Memory B cell (primary cell): ENCODE data around the gene ATRIP.
"Not testable (repeated sequence)": the region's sequence is repeated elsewhere in the genome, so short reads cannot be mapped to it uniquely, and the experiment has no call there.

Source experiments
- ATAC-seq: fragments of 150-1000 bp; cut with Tn5 transposase; 2 replicates; pipeline ENCODE4 v1.10.0; 2021; ENCODE audit warnings: low read depth, mild to moderate bottlenecking, moderate library complexity
- DNase-seq, 2 donors: peaks; one replicate each; pipeline ENCODE4 v3.0.0; 2022; ENCODE audit warnings: low spot score in 2 of 2
- H3K27ac Mint-ChIP-seq: one replicate; pipeline ENCODE4 v1.8.0; 2022; ENCODE audit warnings: mild to moderate bottlenecking, moderate library complexity, mixed read lengths
- H3K27me3 Mint-ChIP-seq: one replicate; pipeline ENCODE4 v1.8.0; 2022; ENCODE audit warnings: mixed read lengths
- H3K36me3 Mint-ChIP-seq: one replicate; pipeline ENCODE4 v1.8.0; 2022; ENCODE audit warnings: mild to moderate bottlenecking, mixed read lengths
- H3K4me1 Mint-ChIP-seq: one replicate; pipeline ENCODE4 v1.8.0; 2022; ENCODE audit warnings: mixed read lengths
- H3K4me3 Mint-ChIP-seq: one replicate; pipeline ENCODE4 v1.8.0; 2022; ENCODE audit warnings: mild to moderate bottlenecking, moderate library complexity, mixed read lengths
- H3K9me3 Mint-ChIP-seq: one replicate; pipeline ENCODE4 v1.8.0; 2022; ENCODE audit warnings: mixed read lengths

Gene ATRIP

DNA sequence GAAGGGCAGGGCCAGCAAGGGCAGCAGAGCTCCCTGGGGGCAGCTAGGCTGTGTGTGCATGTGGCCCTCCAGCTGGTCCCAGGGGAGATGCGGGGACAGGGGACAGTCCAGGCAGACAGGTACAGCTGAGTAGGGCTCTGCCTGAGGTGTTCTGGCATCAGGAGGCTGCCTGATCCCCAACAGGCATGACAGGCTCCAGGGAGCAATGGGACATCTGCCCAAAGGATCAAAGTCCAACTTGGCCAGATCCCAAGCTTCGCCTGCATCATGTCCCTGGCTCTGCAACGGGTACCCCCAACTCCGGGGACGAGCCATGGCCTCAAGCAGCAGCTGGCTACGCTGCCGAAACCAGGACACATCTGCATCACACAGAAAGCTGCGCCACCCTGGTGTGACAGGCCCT lies 21.8 kb downstream of the ATRIP start:
- peaks cover 36% of the 10 kb centered on the region for H3K4me1 Mint-ChIP-seq

DNA sequence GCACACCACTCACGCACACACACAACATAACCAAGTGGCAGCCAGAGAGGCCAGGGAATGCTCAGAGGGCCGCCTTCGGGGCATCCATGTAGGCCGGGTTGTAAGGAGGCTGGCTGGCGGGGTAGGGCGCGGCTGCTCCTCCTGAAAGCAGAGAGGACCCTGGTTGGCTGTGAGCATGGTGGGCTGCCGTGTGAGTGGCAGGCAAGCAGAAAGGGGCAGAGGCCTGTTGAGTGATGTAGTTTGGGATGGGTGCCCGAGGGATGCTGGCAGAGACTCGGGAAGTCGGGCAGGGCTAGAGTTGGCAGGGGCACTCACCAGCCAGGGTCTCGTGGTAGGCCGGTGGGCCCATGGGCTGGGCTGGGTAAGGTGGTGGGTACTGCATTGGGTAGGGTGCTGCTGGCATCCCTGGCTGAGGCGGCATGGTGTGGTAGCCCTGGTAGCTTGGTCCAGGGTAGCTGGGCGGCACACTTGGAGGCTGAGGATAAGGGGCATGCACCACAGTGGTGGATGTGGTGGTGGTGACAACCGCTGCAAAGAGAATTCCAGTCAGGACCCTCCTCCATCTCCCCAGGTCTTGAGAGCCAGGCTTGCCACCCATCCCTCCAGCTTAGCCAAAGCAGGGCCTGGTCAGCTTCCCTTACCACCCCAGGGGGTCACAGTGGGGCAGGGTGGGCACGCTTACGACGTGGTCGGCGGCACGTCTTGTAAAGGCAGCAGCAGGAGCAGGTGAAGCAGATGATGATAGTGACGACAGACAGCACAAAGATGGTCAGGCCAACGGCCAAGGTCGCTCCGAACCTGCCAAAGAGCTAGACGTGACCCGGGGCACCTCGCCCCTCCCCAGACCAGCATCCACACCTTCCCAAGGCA lies 22.7 kb downstream of the ATRIP start:
- Mint-ChIP-seq H3K27me3 (no peaks in the 10 kb centered on the region), H3K4me1 (peaks cover 38% of the 10 kb centered on the region), H3K9me3 (no peaks in the 10 kb centered on the region), H3K27ac (peak overlapping the region; percentile 90), H3K4me3 (peak overlapping the region; percentile 53), H3K36me3 (peaks cover 10% of the 10 kb centered on the region)
- ATAC-seq: no peak
- DNase-seq: no peak

More for the DNA sequence above, 21.8 kb downstream of the ATRIP start:
- DNase-seq: no peak
- H3K36me3 Mint-ChIP-seq: peaks cover 10% of the 10 kb centered on the region
- H3K27me3 Mint-ChIP-seq: no peaks in the 10 kb centered on the region
- no peak for ATAC-seq
- H3K4me3 Mint-ChIP-seq: peak overlapping the region; percentile 93
- H3K9me3 Mint-ChIP-seq: no peaks in the 10 kb centered on the region
- peak overlapping the region; percentile 95 for H3K27ac Mint-ChIP-seq

DNA sequence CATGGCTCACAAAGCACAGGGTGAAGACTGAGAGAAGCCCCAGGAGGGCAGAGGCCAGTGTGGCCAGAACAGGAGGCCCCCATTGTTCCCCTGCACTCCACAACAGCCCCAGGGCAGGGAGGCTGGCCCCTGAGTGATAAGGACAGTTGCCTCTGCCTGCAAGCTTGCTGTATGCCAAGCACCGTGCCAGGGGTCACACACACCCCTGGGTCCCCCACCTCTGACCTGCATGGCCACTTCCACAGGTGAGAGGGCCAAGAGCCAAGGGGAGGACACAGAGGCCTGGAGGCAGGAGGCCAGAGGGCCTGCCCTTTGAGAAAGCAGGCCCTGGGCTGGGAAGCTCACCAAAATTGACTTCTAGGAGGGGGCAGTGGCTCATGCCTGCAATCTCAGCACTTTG lies 23.7 kb downstream of the ATRIP start:
- H3K36me3 Mint-ChIP-seq: peaks cover 10% of the 10 kb centered on the region
- peak overlapping the region; percentile 90 for H3K27ac Mint-ChIP-seq
- H3K9me3 Mint-ChIP-seq: no peaks in the 10 kb centered on the region
- ATAC-seq (no peak), DNase-seq (no peak)
- H3K27me3 Mint-ChIP-seq: no peaks in the 10 kb centered on the region
- H3K4me1 Mint-ChIP-seq: peaks cover 39% of the 10 kb centered on the region
- peak overlapping the region; percentile 53 for H3K4me3 Mint-ChIP-seq

DNA sequence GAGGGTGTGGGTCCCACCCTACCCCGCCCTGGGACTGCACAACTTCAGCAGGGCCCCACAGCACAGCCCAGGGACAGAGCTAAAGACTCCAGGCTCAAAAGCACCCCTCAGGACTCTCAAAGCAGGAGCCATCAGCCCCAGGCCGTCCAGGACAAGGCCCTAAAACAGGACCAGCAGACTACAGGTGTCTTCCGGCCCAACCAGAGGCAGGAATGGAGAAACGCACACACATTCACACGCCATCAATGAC lies 26.1 kb downstream of the ATRIP start:
- ATAC-seq (no peak), DNase-seq (no peak)
- H3K4me3 Mint-ChIP-seq: peak overlapping the region; percentile 89
- no peaks in the 10 kb centered on the region for H3K9me3 Mint-ChIP-seq
- H3K27me3 Mint-ChIP-seq: no peaks in the 10 kb centered on the region
- H3K36me3 Mint-ChIP-seq: peaks cover 10% of the 10 kb centered on the region
- H3K27ac Mint-ChIP-seq: peak overlapping the region; percentile 95
- peaks cover 32% of the 10 kb centered on the region for H3K4me1 Mint-ChIP-seq

- H3K36me3 Mint-ChIP-seq: peaks cover 8% of the 10 kb centered on the region
- H3K27ac Mint-ChIP-seq: peak overlapping the region; percentile 95
- peak; percentile 87 for ATAC-seq
- peak overlapping the region; percentile 89 for H3K4me3 Mint-ChIP-seq
- H3K4me1 Mint-ChIP-seq: peaks cover 31% of the 10 kb centered on the region
- H3K27me3 Mint-ChIP-seq: no peaks in the 10 kb centered on the region
- DNase-seq: peak; percentile 82 to 94
- no peaks in the 10 kb centered on the region for H3K9me3 Mint-ChIP-seq
Observed at GRCh38 chr3:48472923-48473616, 26.5 kb downstream of the ATRIP start.

- DNase-seq (no peak), ATAC-seq (no peak)
- Mint-ChIP-seq H3K4me1 (peaks cover 32% of the 10 kb centered on the region), H3K27ac (peak overlapping the region; percentile 95), H3K36me3 (peaks cover 8% of the 10 kb centered on the region), H3K27me3 (no peaks in the 10 kb centered on the region), H3K4me3 (peak overlapping the region; percentile 89), H3K9me3 (no peaks in the 10 kb centered on the region)
Observed at GRCh38 chr3:48473617-48473952, 27.0 kb downstream of the ATRIP start.

DNA sequence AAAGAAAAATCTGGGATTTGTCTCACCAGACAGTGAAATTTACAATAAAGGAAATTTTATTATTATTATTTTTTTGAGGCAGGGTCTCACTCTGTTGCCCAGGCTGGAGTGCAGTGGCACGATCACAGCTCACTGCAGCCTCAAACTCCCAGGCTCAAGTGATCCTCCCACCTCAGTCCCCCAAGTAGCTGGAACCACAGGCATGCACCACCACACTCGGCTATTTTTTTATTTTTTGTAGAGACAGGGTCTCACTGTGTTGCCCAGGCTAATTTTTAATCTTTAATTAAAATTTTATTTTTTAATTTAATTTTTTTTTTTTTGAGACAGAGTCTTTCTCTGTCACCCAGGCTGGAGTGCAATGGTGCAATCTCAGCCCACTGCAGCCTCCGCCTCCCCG lies 27.5 kb downstream of the ATRIP start:
- H3K4me3 Mint-ChIP-seq, H3K36me3 Mint-ChIP-seq, H3K27ac Mint-ChIP-seq, DNase-seq, H3K9me3 Mint-ChIP-seq, H3K27me3 Mint-ChIP-seq, ATAC-seq: not testable (repeated sequence)
- H3K4me1 Mint-ChIP-seq: peaks cover 34% of the 10 kb centered on the region

DNA sequence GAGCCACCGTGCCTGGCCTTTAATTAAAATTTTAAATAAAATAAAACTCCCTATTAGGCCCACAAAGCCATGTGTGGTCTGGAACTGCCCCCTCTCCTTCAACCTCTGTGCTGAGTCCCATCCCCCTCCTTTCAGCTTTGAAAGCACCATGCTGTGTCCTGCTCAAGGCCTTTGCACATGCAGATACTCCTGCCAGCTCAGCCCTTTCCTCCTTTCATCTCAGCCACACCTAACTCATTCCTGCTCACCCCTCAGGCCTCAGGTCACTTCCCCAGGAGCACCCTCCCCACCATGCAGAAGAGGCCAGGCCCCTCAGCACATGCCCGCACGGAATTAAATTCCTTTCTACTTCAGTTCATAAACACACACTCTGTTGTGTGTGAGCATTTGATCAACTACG lies 28.1 kb downstream of the ATRIP start:
- H3K27me3 Mint-ChIP-seq: no peaks in the 10 kb centered on the region
- ATAC-seq (no peak), DNase-seq (no peak)
- peaks cover 33% of the 10 kb centered on the region for H3K4me1 Mint-ChIP-seq
- peaks cover 3% of the 10 kb centered on the region for H3K36me3 Mint-ChIP-seq
- peak overlapping the region; percentile 43 for H3K27ac Mint-ChIP-seq
- no peaks in the 10 kb centered on the region for H3K9me3 Mint-ChIP-seq
- no peak overlapping the region for H3K4me3 Mint-ChIP-seq

- ATAC-seq: no peak
- no peaks in the 10 kb centered on the region for H3K27me3 Mint-ChIP-seq
- no peaks in the 10 kb centered on the region for H3K36me3 Mint-ChIP-seq
- H3K27ac Mint-ChIP-seq: peak overlapping the region; percentile 43
- DNase-seq: no peak
- H3K4me3 Mint-ChIP-seq: no peak overlapping the region
- no peaks in the 10 kb centered on the region for H3K9me3 Mint-ChIP-seq
- peaks cover 29% of the 10 kb centered on the region for H3K4me1 Mint-ChIP-seq
Observed at GRCh38 chr3:48475188-48475587, 28.7 kb downstream of the ATRIP start.

GRCh38 chr3:48476426-48477053 lies 30.0 kb downstream of the ATRIP start:
- ATAC-seq (no peak), DNase-seq (no peak)
- H3K36me3 Mint-ChIP-seq: no peaks in the 10 kb centered on the region
- no peaks in the 10 kb centered on the region for H3K9me3 Mint-ChIP-seq
- H3K4me1 Mint-ChIP-seq: peaks cover 29% of the 10 kb centered on the region
- H3K27me3 Mint-ChIP-seq: no peaks in the 10 kb centered on the region
- peak overlapping the region; percentile 35 for H3K27ac Mint-ChIP-seq
- H3K4me3 Mint-ChIP-seq: no peak overlapping the region

DNA sequence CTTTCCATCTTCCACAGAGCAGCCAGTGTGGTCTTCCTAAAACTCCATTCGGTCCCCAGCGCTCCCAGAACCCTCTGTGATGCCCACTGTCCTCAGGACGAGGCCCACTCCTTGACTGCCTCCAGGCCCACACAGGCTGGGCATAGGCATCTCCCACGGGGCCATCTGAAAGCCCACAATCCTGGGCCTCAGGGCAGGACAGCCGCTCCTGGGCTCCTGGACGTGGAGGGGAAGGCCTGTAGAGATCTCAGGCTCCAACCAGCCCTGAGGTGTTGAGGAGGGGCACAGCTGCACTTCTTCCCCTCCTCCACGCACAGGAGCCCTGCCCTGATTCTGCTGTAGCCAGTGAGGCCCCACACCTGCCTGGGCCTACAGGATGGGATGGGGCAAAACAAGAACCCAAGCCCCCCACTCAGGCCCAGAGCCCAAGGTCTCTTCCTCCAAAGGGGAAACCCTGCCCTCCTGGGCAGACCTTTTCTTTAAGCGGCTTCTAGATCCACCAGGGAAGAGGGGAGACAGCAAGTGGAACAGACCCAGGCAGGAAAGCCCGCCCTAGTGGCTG lies 31.5 kb downstream of the ATRIP start:
- Mint-ChIP-seq H3K27me3 (no peaks in the 10 kb centered on the region), H3K36me3 (no peaks in the 10 kb centered on the region), H3K4me1 (peaks cover 26% of the 10 kb centered on the region), H3K27ac (peak overlapping the region; percentile 89), H3K4me3 (peak overlapping the region; percentile 64), H3K9me3 (no peaks in the 10 kb centered on the region)
- DNase-seq (no peak), ATAC-seq (no peak)

GRCh38 chr3:48478626-48479555 lies 32.4 kb downstream of the ATRIP start:
- peak overlapping the region; percentile 89 for H3K27ac Mint-ChIP-seq
- no peak for DNase-seq
- ATAC-seq: peak; percentile 94
- H3K27me3 Mint-ChIP-seq: no peaks in the 10 kb centered on the region
- H3K9me3 Mint-ChIP-seq: no peaks in the 10 kb centered on the region
- peaks cover 21% of the 10 kb centered on the region for H3K4me1 Mint-ChIP-seq
- peak overlapping the region; percentile 64 for H3K4me3 Mint-ChIP-seq
- H3K36me3 Mint-ChIP-seq: no peaks in the 10 kb centered on the region

DNA sequence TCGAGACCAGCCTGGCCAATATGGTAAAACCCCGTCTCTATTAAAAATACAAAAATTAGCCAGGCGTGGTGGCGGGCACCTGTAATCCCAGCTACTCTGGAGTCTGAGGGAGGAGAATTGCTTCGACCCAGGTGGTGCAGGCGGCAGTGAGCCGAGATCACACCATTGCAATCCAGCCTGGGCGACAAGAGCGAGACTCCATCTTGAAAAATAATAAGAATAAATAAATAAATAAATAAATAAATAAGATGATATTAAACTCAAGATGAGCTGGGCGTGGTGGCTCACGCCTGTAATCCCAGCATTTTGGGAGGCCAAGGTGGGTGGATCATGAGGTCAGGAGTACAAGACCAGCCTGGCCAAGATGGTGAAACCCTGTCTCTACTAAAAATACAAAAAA lies 34.4 kb downstream of the ATRIP start:
- not testable (repeated sequence) for H3K27me3 Mint-ChIP-seq, H3K4me3 Mint-ChIP-seq, H3K27ac Mint-ChIP-seq, DNase-seq, H3K9me3 Mint-ChIP-seq, ATAC-seq, H3K36me3 Mint-ChIP-seq
- peaks cover 17% of the 10 kb centered on the region for H3K4me1 Mint-ChIP-seq
